Measurements from ENCODE around the gene ATXN1.

Gene ATXN1

DNA sequence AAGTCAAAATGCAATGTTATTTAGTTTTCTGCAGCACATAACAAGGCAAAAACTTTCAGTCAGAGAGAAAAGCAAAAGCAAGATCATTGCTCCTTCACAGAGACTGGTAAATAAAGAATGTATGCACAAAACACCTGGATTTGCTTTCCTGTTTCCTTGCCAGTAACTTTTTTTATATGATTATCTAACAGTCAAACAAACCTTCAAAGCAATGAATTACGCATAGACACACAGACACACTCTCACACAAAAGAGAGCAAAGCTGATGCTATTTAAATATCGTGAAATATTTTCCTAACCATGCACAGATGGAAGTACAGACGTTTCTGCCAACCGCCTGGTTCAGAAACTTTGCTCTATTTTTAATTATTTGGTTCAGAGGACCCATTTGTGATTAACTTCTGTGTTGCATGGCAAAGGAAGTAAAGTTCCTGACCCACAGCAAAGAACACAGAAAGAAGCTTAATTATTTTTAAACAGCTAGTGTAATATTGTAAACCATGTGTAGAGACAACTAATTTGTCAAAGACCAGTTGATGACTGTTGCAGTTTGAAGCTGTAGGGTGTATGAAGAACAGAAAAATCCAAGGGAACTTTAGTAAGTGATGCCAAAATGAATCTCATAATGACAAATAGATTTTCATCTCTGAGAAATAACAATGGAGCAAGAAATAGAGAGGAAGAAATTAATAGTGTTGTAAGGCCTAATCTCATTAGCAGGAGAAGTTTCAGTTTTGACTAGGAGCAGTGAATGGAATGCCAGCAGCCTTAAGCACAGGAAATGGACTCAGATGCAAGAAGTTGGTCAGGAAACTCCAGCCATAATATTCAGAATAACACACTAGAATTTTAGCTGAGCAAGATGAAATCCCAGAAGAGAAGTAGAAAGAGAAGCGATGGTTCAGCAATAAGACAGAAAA lies 24.1 kb downstream of the ATXN1 start:
- peak overlapping the region; percentile 47 for H3K4me2 ChIP-seq

DNA sequence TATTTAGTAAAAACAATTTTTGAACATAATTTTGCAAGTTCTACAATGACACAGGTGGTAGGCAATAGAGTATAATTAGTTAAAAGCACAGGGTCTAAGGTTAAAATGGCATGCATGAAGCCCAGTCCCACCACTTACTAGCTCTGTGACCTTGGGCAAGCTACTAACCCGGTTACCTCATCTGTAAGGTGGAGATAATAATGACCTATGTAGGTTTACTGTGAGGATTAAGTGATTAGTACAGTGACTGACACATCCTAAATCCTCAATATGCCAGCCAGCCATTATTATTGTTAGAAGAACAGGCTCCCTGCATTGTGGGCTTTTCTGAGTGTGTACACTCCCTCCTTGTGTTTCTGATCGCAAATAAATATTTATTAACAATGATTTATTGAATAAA lies 26.2 kb downstream of the ATXN1 start:
- Histone ChIP-seq H3K27me3 (ENCODE audit: insufficient read depth, low read depth) (no peaks in the 10 kb centered on the region), H3K4me1 (ENCODE audit: low read depth, poor library complexity, severe bottlenecking) (peaks cover 96% of the 10 kb centered on the region), H3K4me2 (no peak overlapping the region), H3K36me3 (ENCODE audit: insufficient read depth) (no peaks in the 10 kb centered on the region), H3K4me3 (IDR thresholded peaks at IDR 0.05; ENCODE audit: insufficient read depth, low read depth, low read length) (no peak overlapping the region), H2AFZ (ENCODE audit: low read depth) (no peak overlapping the region), H4K20me1 (ENCODE audit: insufficient read depth) (no peaks in the 10 kb centered on the region; the same call in 1 of the 2 replicates), H3K9ac (no peak overlapping the region), H3K27ac (no peak overlapping the region), H3K79me2 (ENCODE audit: insufficient read depth, low read depth) (peaks cover 51% of the 10 kb centered on the region; the same call in 1 of the 2 replicates)
- TF ChIP-seq, protein P1, sequence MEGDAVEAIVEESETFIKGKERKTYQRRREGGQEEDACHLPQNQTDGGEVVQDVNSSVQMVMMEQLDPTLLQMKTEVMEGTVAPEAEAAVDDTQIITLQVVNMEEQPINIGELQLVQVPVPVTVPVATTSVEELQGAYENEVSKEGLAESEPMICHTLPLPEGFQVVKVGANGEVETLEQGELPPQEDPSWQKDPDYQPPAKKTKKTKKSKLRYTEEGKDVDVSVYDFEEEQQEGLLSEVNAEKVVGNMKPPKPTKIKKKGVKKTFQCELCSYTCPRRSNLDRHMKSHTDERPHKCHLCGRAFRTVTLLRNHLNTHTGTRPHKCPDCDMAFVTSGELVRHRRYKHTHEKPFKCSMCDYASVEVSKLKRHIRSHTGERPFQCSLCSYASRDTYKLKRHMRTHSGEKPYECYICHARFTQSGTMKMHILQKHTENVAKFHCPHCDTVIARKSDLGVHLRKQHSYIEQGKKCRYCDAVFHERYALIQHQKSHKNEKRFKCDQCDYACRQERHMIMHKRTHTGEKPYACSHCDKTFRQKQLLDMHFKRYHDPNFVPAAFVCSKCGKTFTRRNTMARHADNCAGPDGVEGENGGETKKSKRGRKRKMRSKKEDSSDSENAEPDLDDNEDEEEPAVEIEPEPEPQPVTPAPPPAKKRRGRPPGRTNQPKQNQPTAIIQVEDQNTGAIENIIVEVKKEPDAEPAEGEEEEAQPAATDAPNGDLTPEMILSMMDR (conservative IDR thresholded peaks at IDR 0.05; ENCODE audit: low read depth, low read length): no peak

More for the DNA sequence above, 24.1 kb downstream of the ATXN1 start:
- peaks cover 99% of the 10 kb centered on the region for H3K4me1 ChIP-seq (ENCODE audit: low read depth, poor library complexity, severe bottlenecking)
- no peaks in the 10 kb centered on the region; the same call in 1 of the 2 replicates for H4K20me1 ChIP-seq (ENCODE audit: insufficient read depth)
- peaks cover 52% of the 10 kb centered on the region; the same call in 1 of the 2 replicates for H3K79me2 ChIP-seq (ENCODE audit: insufficient read depth, low read depth)
- no peak overlapping the region for H2AFZ ChIP-seq (ENCODE audit: low read depth)
- peak overlapping the region; percentile 41 for H3K27ac ChIP-seq
- H3K27me3 ChIP-seq (ENCODE audit: insufficient read depth, low read depth): no peaks in the 10 kb centered on the region
- H3K4me3 ChIP-seq (IDR thresholded peaks at IDR 0.05; ENCODE audit: insufficient read depth, low read depth, low read length): no peak overlapping the region
- TF ChIP-seq, protein P1 (conservative IDR thresholded peaks at IDR 0.05; ENCODE audit: low read depth, low read length): no peak
- H3K9ac ChIP-seq: no peak overlapping the region
- no peaks in the 10 kb centered on the region for H3K36me3 ChIP-seq (ENCODE audit: insufficient read depth)

DNA sequence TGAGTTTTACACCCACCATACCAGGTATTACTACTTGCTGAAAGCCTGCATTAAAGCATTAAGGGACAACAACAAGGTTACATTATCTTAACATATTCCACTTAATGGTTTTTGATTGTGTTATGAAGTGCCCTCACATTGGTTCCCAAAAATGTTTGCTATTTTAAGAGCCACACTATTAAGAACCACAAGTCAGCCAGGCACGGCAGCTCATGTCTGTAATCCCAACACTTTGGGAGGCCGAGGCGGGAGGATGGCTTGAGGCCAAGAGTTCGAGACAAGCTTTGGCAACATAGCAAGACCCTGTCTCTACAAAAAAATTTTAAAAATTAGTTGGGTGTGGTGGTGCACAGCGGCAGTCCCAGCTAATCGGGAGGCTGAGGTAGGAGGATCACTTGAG lies 28.2 kb downstream of the ATXN1 start:
- H3K4me2 ChIP-seq: peak overlapping the region; percentile 97; the same call in 1 of the 2 replicates
- H3K9ac ChIP-seq: no peak overlapping the region; the same call in 1 of the 2 replicates
- no peaks in the 10 kb centered on the region for H4K20me1 ChIP-seq (ENCODE audit: insufficient read depth)
- TF ChIP-seq, protein P1 (conservative IDR thresholded peaks at IDR 0.05; ENCODE audit: low read depth, low read length): no peak
- H3K27me3 ChIP-seq (ENCODE audit: insufficient read depth, low read depth): no peaks in the 10 kb centered on the region
- H3K36me3 ChIP-seq (ENCODE audit: insufficient read depth): no peaks in the 10 kb centered on the region
- no peak overlapping the region for H3K4me3 ChIP-seq (IDR thresholded peaks at IDR 0.05; ENCODE audit: insufficient read depth, low read depth, low read length)
- H3K4me1 ChIP-seq (ENCODE audit: low read depth, poor library complexity, severe bottlenecking): peaks cover 86% of the 10 kb centered on the region
- H2AFZ ChIP-seq (ENCODE audit: low read depth): no peak overlapping the region
- H3K79me2 ChIP-seq (ENCODE audit: insufficient read depth, low read depth): peaks cover 33% of the 10 kb centered on the region; the same call in 1 of the 2 replicates
- H3K27ac ChIP-seq: peak overlapping the region; percentile 86

DNA sequence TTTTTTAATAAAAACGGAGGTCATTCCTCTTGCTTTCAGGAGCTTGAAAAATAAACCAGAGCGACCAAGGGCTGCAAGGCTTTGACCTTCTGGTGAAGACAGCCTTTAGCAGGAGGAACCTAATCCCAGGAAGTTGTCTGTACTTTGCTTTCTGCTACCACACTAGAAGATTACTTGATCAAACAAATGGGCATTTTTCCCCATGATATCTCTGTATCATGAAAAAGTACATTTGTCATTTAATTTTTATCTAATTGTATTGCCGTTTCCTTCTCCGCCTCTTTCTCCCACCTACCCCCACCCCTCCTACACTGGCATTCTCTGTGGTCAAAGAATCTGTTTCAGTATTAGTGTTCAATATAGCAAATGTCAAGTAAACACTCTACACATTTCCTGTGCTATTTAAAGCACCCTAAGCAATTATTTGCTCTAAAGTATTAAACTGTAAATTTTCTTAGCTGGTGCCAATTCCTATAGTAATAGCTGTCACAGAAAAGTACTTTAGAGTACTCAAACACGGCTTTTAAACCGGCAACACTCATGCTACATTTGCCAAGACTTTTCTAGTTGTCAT lies 29.7 kb downstream of the ATXN1 start:
- H3K27me3 ChIP-seq (ENCODE audit: insufficient read depth, low read depth): no peaks in the 10 kb centered on the region
- H3K4me1 ChIP-seq (ENCODE audit: low read depth, poor library complexity, severe bottlenecking): peaks cover 70% of the 10 kb centered on the region

More for the DNA sequence above, 29.7 kb downstream of the ATXN1 start:
- Histone ChIP-seq H3K36me3 (ENCODE audit: insufficient read depth) (no peaks in the 10 kb centered on the region), H3K9ac (peak overlapping the region; percentile 47; the same call in 1 of the 2 replicates), H2AFZ (ENCODE audit: low read depth) (peak overlapping the region; percentile 10; the same call in 1 of the 2 replicates), H3K27ac (peak overlapping the region; percentile 86), H3K4me2 (peak overlapping the region; percentile 97), H4K20me1 (ENCODE audit: insufficient read depth) (no peaks in the 10 kb centered on the region), H3K79me2 (ENCODE audit: insufficient read depth, low read depth) (peaks cover 31% of the 10 kb centered on the region; the same call in 1 of the 2 replicates), H3K4me3 (IDR thresholded peaks at IDR 0.05; ENCODE audit: insufficient read depth, low read depth, low read length) (no peak overlapping the region)
- TF ChIP-seq, protein P1 (conservative IDR thresholded peaks at IDR 0.05; ENCODE audit: low read depth, low read length): no peak

Data from KMS-11 (cell line).